GM12878 (cell line): Measurements from ENCODE around the gene SEMA3D. TPM values are rescaled to one million over a fixed set of nuclear protein-coding genes. Genes with fewer than 3 reads are reported as not detected.

Experiments
- ATAC-seq: fragments of 200-7000 bp; cut with Tn5 transposase; 3 replicates; pipeline ENCODE4 v1.9.1; 2020; ENCODE audit warnings: mild to moderate bottlenecking, moderate library complexity
- BruUV-seq: library from RNA; stranded (reverse); fragments of 400-500 nt; replicated peaks from 2 replicates; lab custom pipeline; 2021; lab: Mats Ljungman, UMichigan
- CTCF ChIA-PET: fragments of 300-600 bp; sonication (Branson Sonifier 250); formaldehyde crosslinking; extraction: SDS; loops from one replicate; lab custom pipeline; 2021; ENCODE audit warnings: inconsistent platforms; lab: Yijun Ruan, JAX
- POLR2A ChIA-PET: fragments of 350-600 bp; formaldehyde crosslinking; extraction: SDS; loops from one replicate; lab custom pipeline; 2021; ENCODE audit warnings: inconsistent platforms; lab: Charles Lee
- RAD21 ChIA-PET: fragments of 300-600 bp; sonication (Branson Sonifier 250); formaldehyde crosslinking; loops from one replicate; lab custom pipeline; 2023; ENCODE audit warnings: antibody characterized with exemption; ENCODE audit not compliant: unreplicated experiment; lab: Charles Lee
- SMC1A ChIA-PET: fragments of 300-600 bp; sonication (Branson Sonifier 250); formaldehyde crosslinking; loops from one replicate; lab custom pipeline; 2023; ENCODE audit not compliant: unreplicated experiment, uncharacterized antibody; lab: Charles Lee
- DNase-seq: peaks from one replicate; pipeline ENCODE4 v3.0.0-alpha.2; 2011; ENCODE audit warnings: low read depth, low spot score
- FAIRE-seq: peaks from 3 replicates; lab custom pipeline; 2011; peaks lifted over from hg19 to GRCh38; lab: Jason Lieb, UNC
- H2AFZ ChIP-seq: 2 replicates; pipeline ENCODE4 v1.6.0; 2011; ENCODE audit warnings: low read depth, low read length, control low read depth; ENCODE audit not compliant: control insufficient read depth
- H3K27ac ChIP-seq: 2 replicates; pipeline ENCODE4 v1.5.1; 2011; ENCODE audit warnings: control low read depth; ENCODE audit not compliant: control insufficient read depth, insufficient read depth
- H3K27me3 ChIP-seq, 2 experiments: replicated peaks in 1 of 2; 2 replicates each; pipeline versions ENCODE4 v1.6.0 to v1.6.1; 2011; ENCODE audit warnings: low read length in 1 of 2; ENCODE audit not compliant: control insufficient read depth in 2 of 2, insufficient read depth in 2 of 2
- H3K36me3 ChIP-seq, 2 experiments: 2 replicates each; pipeline ENCODE4 v1.5.1; 2011; ENCODE audit warnings: low read length in 1 of 2; ENCODE audit not compliant: control insufficient read depth in 2 of 2, insufficient read depth in 2 of 2
- H3K4me1 ChIP-seq: 2 replicates; pipeline ENCODE4 v1.6.1; 2011; ENCODE audit warnings: mild to moderate bottlenecking, low read length, moderate library complexity, mixed read lengths; ENCODE audit not compliant: control insufficient read depth, insufficient read depth
- H3K4me2 ChIP-seq: 2 replicates; pipeline ENCODE4 v1.6.0; 2011; ENCODE audit warnings: control low read depth; ENCODE audit not compliant: control insufficient read depth, insufficient read depth
- H3K4me3 ChIP-seq: fragments of 200-600 bp; sonication (generic); 2 replicates; pipeline ENCODE4 v1.5.1; 2016
- H3K79me2 ChIP-seq: 2 replicates; pipeline ENCODE4 v1.6.0; 2011; ENCODE audit warnings: low read length; ENCODE audit not compliant: control insufficient read depth, insufficient read depth
- H3K9ac ChIP-seq: 2 replicates; pipeline ENCODE4 v1.8.0; 2011; ENCODE audit warnings: low read length, control low read depth, mixed read lengths; ENCODE audit not compliant: control insufficient read depth, insufficient read depth
- H3K9me3 ChIP-seq: replicated peaks from 3 replicates; pipeline ENCODE4 v1.5.1; 2011; ENCODE audit warnings: mild to moderate bottlenecking, low read length; ENCODE audit not compliant: control insufficient read depth, insufficient read depth
- H4K20me1 ChIP-seq: 2 replicates; pipeline ENCODE4 v1.6.0; 2011; ENCODE audit not compliant: control insufficient read depth, insufficient read depth
- BMI1 ChIP-seq: fragments of 450-650 bp; IDR thresholded peaks from 2 replicates; pipeline ENCODE4 v1.6.1; 2016; ENCODE audit warnings: mild to moderate bottlenecking, moderate library complexity, borderline replicate concordance
- CBFB ChIP-seq: IDR thresholded peaks from 2 replicates; pipeline ENCODE4 v1.6.1; 2016; ENCODE audit warnings: antibody characterized with exemption, low read depth
- CHD1 ChIP-seq: IDR thresholded peaks from 2 replicates; pipeline ENCODE4 v1.6.1; 2012; ENCODE audit warnings: low read depth, low read length, improper control_type of control experiment
- CREB1 ChIP-seq: IDR thresholded peaks from 2 replicates; pipeline ENCODE4 v1.6.1; 2012; ENCODE audit warnings: low read depth, mild to moderate bottlenecking, inconsistent platforms
- CREM ChIP-seq: IDR thresholded peaks from 2 replicates; pipeline ENCODE4 v1.6.1; 2014; ENCODE audit warnings: antibody characterized with exemption, low read depth
- CUX1 ChIP-seq: IDR thresholded peaks from 2 replicates; pipeline ENCODE4 v1.6.1; 2012; ENCODE audit warnings: improper control_type of control experiment, low read depth, low read length; ENCODE audit not compliant: insufficient replicate concordance
- E2F4 ChIP-seq: IDR thresholded peaks from 2 replicates; pipeline ENCODE4 v1.6.1; 2012; ENCODE audit warnings: low read depth, low read length, improper control_type of control experiment
- EP300 ChIP-seq, 2 experiments: fragments of 150-350 bp in 1 of 2; IDR thresholded peaks; 2 replicates each; pipeline ENCODE4 v1.6.1; 2011 to 2012; ENCODE audit warnings: low read depth in 2 of 2, low read length in 2 of 2, borderline replicate concordance in 1 of 2, improper control_type of control experiment in 1 of 2, inconsistent platforms in 1 of 2; ENCODE audit not compliant: control insufficient read depth in 1 of 2
- HDAC2 ChIP-seq: fragments of 200-600 bp; sonication (generic); IDR thresholded peaks from 2 replicates; pipeline ENCODE4 v1.6.1; 2017
- JUNB ChIP-seq: IDR thresholded peaks from 2 replicates; pipeline ENCODE4 v1.6.1; 2016; ENCODE audit warnings: antibody characterized with exemption, mild to moderate bottlenecking
- KAT2A ChIP-seq: conservative IDR thresholded peaks from 2 replicates; pipeline ENCODE4 v1.6.1; 2011; ENCODE audit warnings: low read depth, low read length; ENCODE audit not compliant: control insufficient read depth
- KDM1A ChIP-seq: fragments of 200-600 bp; sonication (generic); IDR thresholded peaks from 2 replicates; pipeline ENCODE4 v1.6.1; 2016; ENCODE audit warnings: borderline replicate concordance
- MEF2B ChIP-seq: fragments of 450-650 bp; IDR thresholded peaks from 2 replicates; pipeline ENCODE4 v1.6.1; 2018; ENCODE audit warnings: mild to moderate bottlenecking, moderate library complexity; ENCODE audit not compliant: partially characterized antibody, poor library complexity, severe bottlenecking
- MXI1 ChIP-seq: fragments of 150-350 bp; IDR thresholded peaks from 2 replicates; pipeline ENCODE4 v1.6.1; 2011; ENCODE audit warnings: low read depth, mild to moderate bottlenecking, inconsistent platforms, low read length, improper control_type of control experiment
- NBN ChIP-seq: fragments of 450-650 bp; IDR thresholded peaks from 2 replicates; pipeline ENCODE4 v1.6.1; 2016
- NR2F1 ChIP-seq: fragments of 450-650 bp; conservative IDR thresholded peaks from 2 replicates; pipeline ENCODE4 v1.6.1; 2017; ENCODE audit warnings: mild to moderate bottlenecking
- PAX5 ChIP-seq: IDR thresholded peaks from 2 replicates; pipeline ENCODE4 v1.6.1; 2011; ENCODE audit warnings: low read depth, low read length, borderline replicate concordance
- TCF12 ChIP-seq: IDR thresholded peaks from 2 replicates; pipeline ENCODE4 v1.6.1; 2011; ENCODE audit warnings: low read depth, mild to moderate bottlenecking, low read length
- WGBS: methylation state at CpG from one replicate; pipeline ENCODE4 v1.1.6; 2016; ENCODE audit warnings: low lambda C conversion rate; ENCODE audit not compliant: insufficient replicate concordance, insufficient coverage; ENCODE audit errors: missing lambda C conversion rate; 5-methylcytosine and 5-hydroxymethylcytosine counted together
- in situ Hi-C: fragments of 300-500 bp; cut with MboI; formaldehyde crosslinking; loops from 9 replicates; pipeline ENCODE4 v1.14.3; 2018; ENCODE audit warnings: mixed read lengths
- intact Hi-C: fragments of 100-400 bp; cut with micrococcal nuclease; formaldehyde crosslinking; loops from one replicate; pipeline ENCODE4 v1.14.2; 2022; ENCODE audit not compliant: unreplicated experiment
- polyA plus RNA-seq, 11 experiments: library from polyadenylated mRNA; depleted of rRNA in 4 of 11; unstranded in 6 of 11; stranded (reverse) in 5 of 11; fragments of >200 nt; fragmentation: Nextera tagmentation in 4 of 11; fragmentation: Illumina TruSeq in 1 of 11; extraction: Ambion mirVana in 4 of 11; extraction: Trizol in 1 of 11; gene quantifications; 1 replicate in 1 of 11; 2 replicates in 10 of 11; pipeline versions ENCODE4 v1.2.1 to v1.2.3, GENCODE V29; 2011 to 2016; ENCODE audit warnings: inconsistent platforms in 2 of 11, missing spikeins in 2 of 11, low read depth in 1 of 11
- total RNA-seq, 4 experiments: library from RNA; depleted of rRNA in 3 of 4; stranded (reverse); fragments of >200 nt in 3 of 4; fragmentation: Illumina TruSeq in 1 of 4; extraction: Trizol in 1 of 4; gene quantifications; 2 replicates each; pipeline versions ENCODE4 v1.2.1 to v1.2.3, GENCODE V29; 2013 to 2021

SEMA3D gene
- total and polyA plus RNA-seq, 10 of the 15 experiments (the other 5 are each of a cell fraction or from before 2014, with no cell fraction given) = 0.04 TPM; not detected in 9

- ATAC-seq (no peak), DNase-seq (no peak), FAIRE-seq (no peak)
- Histone ChIP-seq H3K4me3 (no peak overlapping the region), H3K79me2 (no peaks in the 10 kb centered on the region), H3K9ac (no peak overlapping the region), H3K4me2 (no peak overlapping the region), H3K4me1 (no peaks in the 10 kb centered on the region), H3K27ac (no peak overlapping the region), H4K20me1 (no peaks in the 10 kb centered on the region), H3K9me3 (no peaks in the 10 kb centered on the region), H2AFZ (no peak overlapping the region), H3K27me3 (no peaks in the 10 kb centered on the region), H3K36me3 (no peaks in the 10 kb centered on the region)
- no peak for TF ChIP-seq KAT2A
- TF ChIP-seq CREB1 = no peak
- TF ChIP-seq PAX5 = no peak
- no peak for TF ChIP-seq TCF12
- no peak for TF ChIP-seq JUNB
- no peak for TF ChIP-seq NBN
- TF ChIP-seq BMI1 = no peak
- no peak for TF ChIP-seq CREM
- TF ChIP-seq EP300 (IDR thresholded peaks at IDR 0.05; ENCODE audit: borderline replicate concordance in 1 of 2, control insufficient read depth in 1 of 2, low read depth in 2 of 2, low read length in 2 of 2) = no peak
- TF ChIP-seq CBFB = no peak
- TF ChIP-seq MEF2B = no peak
- TF ChIP-seq CHD1 = no peak
- no peak for TF ChIP-seq E2F4
- TF ChIP-seq MXI1 = no peak
- TF ChIP-seq CUX1 = no peak
- no peak for TF ChIP-seq KDM1A
- TF ChIP-seq NR2F1 = no peak
- TF ChIP-seq HDAC2 = no peak
- CTCF ChIA-PET = interaction anchor here (1.1 kb wide), 1 partner anchor 13 kb away, joined by 3 read pairs; no protein-coding TSS in a partner anchor
- RAD21 ChIA-PET = no interaction called here
- POLR2A ChIA-PET = no interaction called here
- SMC1A ChIA-PET = interaction anchor here (0.6 kb wide), 1 partner anchor 1332 kb away, joined by 3 read pairs; no protein-coding TSS in a partner anchor
- WGBS = 4% methylated on average over 3 of the region's 3 CpGs
- BruUV-seq = no TSS peak
- intact Hi-C loops (no loop called here), in situ Hi-C loops (no loop called here)
These were observed 108.7 kb downstream of the SEMA3D start for GRCh38 chr7:85078181-85078580.
